Liver (tissue), 3 donors: ENCODE results near the gene SAT1.

Experiments
- EGR1 ChIP-seq, 2 donors: IDR thresholded peaks; 2 replicates each; pipeline ENCODE4 v1.6.1; 2016 to 2018; ENCODE audit warnings: antibody characterized with exemption in 2 of 2, low read depth in 2 of 2
- FOXA1 ChIP-seq: IDR thresholded peaks from 2 replicates; pipeline ENCODE4 v1.6.1; 2016; ENCODE audit warnings: antibody characterized with exemption
- RAD21 ChIP-seq, 2 donors: IDR thresholded peaks; 2 replicates each; pipeline ENCODE4 v1.6.1; 2016; ENCODE audit warnings: antibody characterized with exemption in 2 of 2, mild to moderate bottlenecking in 2 of 2
- REST ChIP-seq: IDR thresholded peaks from 2 replicates; pipeline ENCODE4 v1.6.1; 2016; ENCODE audit warnings: antibody characterized with exemption, mild to moderate bottlenecking
- SP1 ChIP-seq: IDR thresholded peaks from 2 replicates; pipeline ENCODE4 v1.6.1; 2018; ENCODE audit warnings: antibody characterized with exemption, mild to moderate bottlenecking
- TF ChIP-seq, protein P1 (sequence below): fragments of 150-350 bp; IDR thresholded peaks from 2 replicates; pipeline ENCODE4 v1.5.1; 2017; ENCODE audit warnings: improper control_type of control experiment, low read depth, low read length; ENCODE audit not compliant: missing input control
- TF ChIP-seq, protein P2 (sequence below): IDR thresholded peaks from 2 replicates; pipeline ENCODE4 v1.6.1; 2016; ENCODE audit warnings: antibody characterized with exemption
- donor health status: healthy.
- donor health status: healthy.

DNA sequence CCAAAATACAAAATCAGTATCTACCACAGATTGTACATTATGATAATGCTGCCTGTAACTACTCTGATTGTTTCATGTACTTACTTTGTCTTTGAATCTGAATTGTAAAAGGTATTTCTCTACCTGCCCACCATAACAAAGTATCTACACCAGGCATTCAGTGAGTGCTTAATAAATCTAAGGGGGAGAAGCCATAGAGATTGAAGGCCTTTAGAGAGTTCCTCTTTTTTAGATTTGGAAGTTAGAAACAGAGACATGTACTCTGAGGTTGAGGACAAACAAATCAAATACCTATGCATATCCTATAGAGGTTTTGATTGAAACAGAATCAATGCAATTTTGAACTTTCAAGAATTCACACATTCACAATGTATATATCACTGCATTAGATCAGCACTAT is 42.7 kb downstream of the SAT1 start:
- TF ChIP-seq, protein P1, sequence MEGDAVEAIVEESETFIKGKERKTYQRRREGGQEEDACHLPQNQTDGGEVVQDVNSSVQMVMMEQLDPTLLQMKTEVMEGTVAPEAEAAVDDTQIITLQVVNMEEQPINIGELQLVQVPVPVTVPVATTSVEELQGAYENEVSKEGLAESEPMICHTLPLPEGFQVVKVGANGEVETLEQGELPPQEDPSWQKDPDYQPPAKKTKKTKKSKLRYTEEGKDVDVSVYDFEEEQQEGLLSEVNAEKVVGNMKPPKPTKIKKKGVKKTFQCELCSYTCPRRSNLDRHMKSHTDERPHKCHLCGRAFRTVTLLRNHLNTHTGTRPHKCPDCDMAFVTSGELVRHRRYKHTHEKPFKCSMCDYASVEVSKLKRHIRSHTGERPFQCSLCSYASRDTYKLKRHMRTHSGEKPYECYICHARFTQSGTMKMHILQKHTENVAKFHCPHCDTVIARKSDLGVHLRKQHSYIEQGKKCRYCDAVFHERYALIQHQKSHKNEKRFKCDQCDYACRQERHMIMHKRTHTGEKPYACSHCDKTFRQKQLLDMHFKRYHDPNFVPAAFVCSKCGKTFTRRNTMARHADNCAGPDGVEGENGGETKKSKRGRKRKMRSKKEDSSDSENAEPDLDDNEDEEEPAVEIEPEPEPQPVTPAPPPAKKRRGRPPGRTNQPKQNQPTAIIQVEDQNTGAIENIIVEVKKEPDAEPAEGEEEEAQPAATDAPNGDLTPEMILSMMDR, result no peak
- TF ChIP-seq EGR1 (IDR thresholded peaks at IDR 0.05; ENCODE audit: low read depth in 2 of 2) (no peak), RAD21 (IDR thresholded peaks at IDR 0.05) (no peak), FOXA1 (no peak), REST (no peak), SP1 (no peak)
- TF ChIP-seq, protein P2, sequence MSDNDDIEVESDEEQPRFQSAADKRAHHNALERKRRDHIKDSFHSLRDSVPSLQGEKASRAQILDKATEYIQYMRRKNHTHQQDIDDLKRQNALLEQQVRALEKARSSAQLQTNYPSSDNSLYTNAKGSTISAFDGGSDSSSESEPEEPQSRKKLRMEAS, result no peak
